Caco-2 (cell line): Measurements from ENCODE around the gene MSANTD2. TPM values are rescaled to one million over a fixed set of nuclear protein-coding genes. Genes with fewer than 3 reads are reported as not detected.

Experiments used
- BruUV-seq: library from RNA; stranded (reverse); fragments of 400-500 nt; replicated peaks from 2 replicates; lab custom pipeline; 2021; lab: Mats Ljungman, UMichigan
- CTCF ChIA-PET: fragments of 300-600 bp; sonication (Branson Sonifier 250); formaldehyde crosslinking; loops from one replicate; lab custom pipeline; 2022; ENCODE audit warnings: antibody characterized with exemption; lab: Charles Lee
- POLR2A ChIA-PET: fragments of 300-600 bp; sonication (Branson Sonifier 250); formaldehyde crosslinking; loops from one replicate; lab custom pipeline; 2022; ENCODE audit warnings: antibody characterized with exemption; lab: Charles Lee
- DNase-seq, 2 experiments: peaks; one replicate each; pipeline versions ENCODE4 v3.0.0 to v3.0.0-alpha.2; 2020 to 2022
- H3K27me3 ChIP-seq: replicated peaks from 2 replicates; pipeline ENCODE4 v1.6.0; 2011; ENCODE audit warnings: low read length; ENCODE audit not compliant: control insufficient read depth, insufficient read depth
- H3K36me3 ChIP-seq: 2 replicates; pipeline ENCODE4 v1.5.1; 2011; ENCODE audit warnings: low read length; ENCODE audit not compliant: control insufficient read depth, insufficient read depth
- H3K4me1 ChIP-seq: fragments of 250-450 bp; sonication (Bioruptor Pico); 2 replicates; pipeline ENCODE4 v1.5.1; 2020; ENCODE audit warnings: mild to moderate bottlenecking
- H3K4me3 ChIP-seq: 2 replicates; pipeline ENCODE4 v1.5.1; 2011; ENCODE audit warnings: low read depth, mild to moderate bottlenecking, control low read depth, low read length
- H3K9me3 ChIP-seq: fragments of 250-450 bp; sonication (Bioruptor Pico); 2 replicates; pipeline ENCODE4 v1.5.1; 2020; ENCODE audit warnings: mild to moderate bottlenecking, moderate library complexity
- H3K27ac Mint-ChIP-seq: one replicate; pipeline ENCODE4 v1.8.0; 2022; ENCODE audit warnings: mixed read lengths; ENCODE audit not compliant: unreplicated experiment
- H3K27me3 Mint-ChIP-seq: one replicate; pipeline ENCODE4 v1.8.0; 2022; ENCODE audit warnings: mixed read lengths; ENCODE audit not compliant: insufficient read depth, unreplicated experiment
- H3K36me3 Mint-ChIP-seq: one replicate; pipeline ENCODE4 v1.8.0; 2022; ENCODE audit warnings: mild to moderate bottlenecking, mixed read lengths; ENCODE audit not compliant: insufficient read depth, unreplicated experiment
- H3K4me1 Mint-ChIP-seq: one replicate; pipeline ENCODE4 v1.8.0; 2022; ENCODE audit warnings: low read depth, mixed read lengths; ENCODE audit not compliant: unreplicated experiment
- H3K4me3 Mint-ChIP-seq: one replicate; pipeline ENCODE4 v1.8.0; 2022; ENCODE audit warnings: mild to moderate bottlenecking, moderate library complexity, mixed read lengths; ENCODE audit not compliant: unreplicated experiment
- H3K9me3 Mint-ChIP-seq: one replicate; pipeline ENCODE4 v1.8.0; 2022; ENCODE audit warnings: mixed read lengths; ENCODE audit not compliant: unreplicated experiment
- CTCF ChIP-seq, 2 experiments: fragments of 200-600 bp in 1 of 2; IDR thresholded peaks; 1 replicate in 1 of 2; 2 replicates in 1 of 2; pipeline versions ENCODE4 v1.5.1 to v1.8.0; 2011 to 2022; ENCODE audit warnings: antibody characterized with exemption in 1 of 2, control low read depth in 1 of 2, inconsistent platforms in 1 of 2, low read depth in 1 of 2, low read length in 1 of 2, mild to moderate bottlenecking in 1 of 2, moderate library complexity in 1 of 2; ENCODE audit not compliant: insufficient read depth in 1 of 2, severe bottlenecking in 1 of 2, unreplicated experiment in 1 of 2
- intact Hi-C: fragments of 100-400 bp; cut with micrococcal nuclease; formaldehyde crosslinking; loops from one replicate; pipeline ENCODE4 v1.10.0; 2022; ENCODE audit not compliant: unreplicated experiment
- total RNA-seq: library from RNA; stranded (reverse); gene quantifications from 2 replicates; pipeline ENCODE4 v1.2.3, GENCODE V29; 2022

MSANTD2 gene
- total RNA-seq, 1 experiment from 2014 or later = 28.3 TPM

GRCh38 chr11:124811399-124812125, 11.4 kb upstream of the MSANTD2 start:
- no peak for DNase-seq
- H3K4me1 Mint-ChIP-seq = no peaks in the 10 kb centered on the region
- Histone ChIP-seq H3K4me1 (peaks cover 7% of the 10 kb centered on the region), H3K9me3 (no peaks in the 10 kb centered on the region), H3K27me3 (no peaks in the 10 kb centered on the region), H3K4me3 (no peak overlapping the region), H3K36me3 (no peaks in the 10 kb centered on the region)
- H3K9me3 Mint-ChIP-seq = no peaks in the 10 kb centered on the region
- POLR2A ChIA-PET = no interaction called here
- no peaks in the 10 kb centered on the region for H3K36me3 Mint-ChIP-seq
- no peak for TF ChIP-seq CTCF (IDR thresholded peaks at IDR 0.05; ENCODE audit: insufficient read depth in 1 of 2, low read depth in 1 of 2, low read length in 1 of 2, severe bottlenecking in 1 of 2, unreplicated experiment in 1 of 2)
- peaks cover 8% of the 10 kb centered on the region for H3K27me3 Mint-ChIP-seq
- no peak overlapping the region for H3K4me3 Mint-ChIP-seq
- BruUV-seq = no TSS peak
- CTCF ChIA-PET = no interaction called here
- no peak overlapping the region for H3K27ac Mint-ChIP-seq
- intact Hi-C loops = no loop called here

DNA sequence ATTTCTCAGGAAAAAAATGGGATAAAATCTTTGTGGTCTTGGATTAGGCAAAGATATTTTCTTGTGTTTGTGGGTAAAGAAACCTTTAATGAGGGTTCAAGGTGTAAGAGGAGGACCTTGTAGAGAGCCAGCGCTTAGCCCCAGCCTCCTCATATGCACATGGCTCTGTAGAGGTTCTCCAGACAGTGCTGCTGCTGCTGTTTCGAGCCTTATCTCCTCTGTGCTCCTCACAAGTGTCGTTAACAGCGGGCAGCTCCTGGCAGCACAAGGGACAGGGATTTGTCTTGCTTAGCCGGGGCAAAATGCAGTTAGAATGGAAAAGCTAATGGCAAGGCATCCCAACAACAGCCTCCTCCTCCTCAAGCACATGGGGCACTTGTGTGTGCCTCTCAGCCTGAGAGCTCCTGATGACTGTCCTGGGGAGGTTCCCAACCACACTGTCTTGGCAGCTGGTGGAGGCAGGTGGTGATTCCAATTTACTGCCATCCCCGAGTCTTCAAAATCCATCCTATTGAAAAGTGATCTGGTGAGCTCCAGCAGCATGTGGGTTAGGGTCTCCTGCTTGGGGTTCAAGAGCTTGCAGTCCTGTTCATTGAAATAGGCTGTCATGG, 7.6 kb upstream of the MSANTD2 start:
- no peaks in the 10 kb centered on the region for H3K36me3 ChIP-seq
- H3K4me1 Mint-ChIP-seq = no peaks in the 10 kb centered on the region
- no peaks in the 10 kb centered on the region for H3K36me3 Mint-ChIP-seq
- no peaks in the 10 kb centered on the region for H3K27me3 Mint-ChIP-seq
- peaks cover 7% of the 10 kb centered on the region for H3K4me1 ChIP-seq
- H3K27me3 ChIP-seq = no peaks in the 10 kb centered on the region
- no TSS peak for BruUV-seq
- no peak for DNase-seq
- intact Hi-C loops = no loop called here
- ChIA-PET POLR2A (no interaction called here), CTCF (interaction anchor here (1.2 kb wide), 1 partner anchor 29 kb away, joined by 4 read pairs; no protein-coding TSS in a partner anchor)
- H3K27ac Mint-ChIP-seq = no peak overlapping the region
- H3K9me3 Mint-ChIP-seq = no peaks in the 10 kb centered on the region
- no peak for TF ChIP-seq CTCF (IDR thresholded peaks at IDR 0.05; ENCODE audit: insufficient read depth in 1 of 2, low read depth in 1 of 2, low read length in 1 of 2, severe bottlenecking in 1 of 2, unreplicated experiment in 1 of 2)
- no peak overlapping the region for H3K4me3 ChIP-seq
- H3K4me3 Mint-ChIP-seq = no peak overlapping the region
- no peaks in the 10 kb centered on the region for H3K9me3 ChIP-seq

- H3K9me3 Mint-ChIP-seq = no peaks in the 10 kb centered on the region
- H3K9me3 ChIP-seq = no peaks in the 10 kb centered on the region
- ChIA-PET CTCF (interaction anchor here (0.7 to 1.2 kb wide), 2 partner anchors 14 to 30 kb away, joined by 3 to 4 read pairs; no protein-coding TSS in a partner anchor), POLR2A (no interaction called here)
- H3K36me3 Mint-ChIP-seq = no peaks in the 10 kb centered on the region
- no peak for DNase-seq
- no peak overlapping the region for H3K4me3 ChIP-seq
- no peak for TF ChIP-seq CTCF (IDR thresholded peaks at IDR 0.05; ENCODE audit: insufficient read depth in 1 of 2, low read depth in 1 of 2, low read length in 1 of 2, severe bottlenecking in 1 of 2, unreplicated experiment in 1 of 2)
- no peak overlapping the region for H3K4me3 Mint-ChIP-seq
- intact Hi-C loops = no loop called here
- H3K27me3 Mint-ChIP-seq = no peaks in the 10 kb centered on the region
- H3K27me3 ChIP-seq = no peaks in the 10 kb centered on the region
- BruUV-seq = no TSS peak
- H3K27ac Mint-ChIP-seq = no peak overlapping the region
- H3K4me1 Mint-ChIP-seq = no peaks in the 10 kb centered on the region
- no peaks in the 10 kb centered on the region for H3K36me3 ChIP-seq
- peaks cover 7% of the 10 kb centered on the region for H3K4me1 ChIP-seq
Measured at GRCh38 chr11:124807201-124807600, 7.0 kb upstream of the MSANTD2 start.
